Measurements from ENCODE around the gene NES.

DNA sequence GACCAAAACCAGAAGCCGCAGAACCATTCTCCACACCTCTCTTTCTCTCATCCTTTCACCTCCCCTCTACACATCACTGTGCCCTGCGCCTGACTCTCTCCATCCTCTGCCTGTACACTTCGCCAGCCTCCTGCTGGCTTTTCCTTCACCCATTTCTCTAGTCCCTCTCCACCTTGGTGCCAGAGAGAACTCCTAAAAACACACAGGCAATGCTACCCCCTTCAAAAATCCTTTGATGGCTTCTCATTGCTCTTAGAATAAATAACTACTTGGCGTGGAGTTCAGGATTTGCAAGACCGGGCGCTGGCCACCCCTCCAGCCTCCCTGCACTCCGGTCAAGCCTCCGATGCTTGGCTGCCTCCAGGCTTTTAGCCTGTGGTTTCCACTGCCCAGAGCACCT is 19.5 kb upstream of the NES start:
- TF ChIP-seq POLR2A (IDR thresholded peaks at IDR 0.05) = no peak
- no peak for TF ChIP-seq CTCF (IDR thresholded peaks at IDR 0.05)
